Endothelial cell of umbilical vein (primary cell): ENCODE results near the gene ZNF790. TPM values are rescaled to one million over a fixed set of nuclear protein-coding genes. Genes with fewer than 3 reads are reported as not detected.

Source experiments
- BruUV-seq: library from RNA; stranded (reverse); fragments of 400-500 nt; replicated peaks from 2 replicates; lab custom pipeline; 2021; lab: Mats Ljungman, UMichigan
- CTCF ChIA-PET: fragments of 300-600, 350-600 bp; sonication (Branson Sonifier 250); formaldehyde crosslinking; loops from one replicate; lab custom pipeline; 2021; ENCODE audit warnings: antibody characterized with exemption, inconsistent platforms; lab: Charles Lee
- POLR2A ChIA-PET: fragments of 300-600, 350-600 bp; sonication (Branson Sonifier 250); formaldehyde crosslinking; loops from one replicate; lab custom pipeline; 2021; ENCODE audit warnings: antibody characterized with exemption, inconsistent platforms; lab: Charles Lee
- DNase-seq: peaks from one replicate; pipeline ENCODE4 v3.0.0-alpha.2; 2011; ENCODE audit warnings: low read depth, low spot score
- FAIRE-seq: peaks from 2 replicates; lab custom pipeline; 2011; peaks lifted over from hg19 to GRCh38; lab: Jason Lieb, UNC
- H2AFZ ChIP-seq: 2 replicates; pipeline ENCODE4 v1.6.0; 2012; ENCODE audit warnings: low read depth, low read length, control low read depth, inconsistent platforms
- H3K27ac ChIP-seq: 2 replicates; pipeline ENCODE4 v1.5.1; 2011; ENCODE audit warnings: low read depth, mild to moderate bottlenecking, control low read depth, low read length, moderate library complexity; ENCODE audit not compliant: insufficient read depth
- H3K27me3 ChIP-seq, 2 experiments: 2 replicates each; pipeline versions ENCODE4 v1.6.0 to v1.6.1; 2011; ENCODE audit warnings: low read length in 2 of 2, mixed read lengths in 1 of 2; ENCODE audit not compliant: control insufficient read depth in 2 of 2, insufficient read depth in 2 of 2
- H3K36me3 ChIP-seq, 2 experiments: 2 replicates in 1 of 2; 3 replicates in 1 of 2; pipeline ENCODE4 v1.5.1; 2011; ENCODE audit warnings: low read length in 2 of 2, mild to moderate bottlenecking in 1 of 2, moderate library complexity in 1 of 2; ENCODE audit not compliant: control insufficient read depth in 2 of 2, insufficient read depth in 2 of 2; ENCODE audit errors: extremely low read depth in 1 of 2
- H3K4me1 ChIP-seq: 3 replicates; pipeline ENCODE4 v1.5.1; 2011; ENCODE audit warnings: mild to moderate bottlenecking, low read length; ENCODE audit not compliant: control insufficient read depth, insufficient read depth; ENCODE audit errors: extremely low read depth
- H3K4me2 ChIP-seq: 2 replicates; pipeline ENCODE4 v1.6.1; 2011; ENCODE audit warnings: low read length, control low read depth, mixed read lengths; ENCODE audit not compliant: insufficient read depth
- H3K4me3 ChIP-seq, 3 experiments: fragments of 200-600 bp in 1 of 3; sonication (generic), shearing (Covaris generic) in 1 of 3; replicated peaks in 1 of 3; 2 replicates each; pipeline ENCODE4 v1.5.1; 2011 to 2016; ENCODE audit warnings: control low read depth in 3 of 3, low read length in 3 of 3, mild to moderate bottlenecking in 2 of 3, inconsistent platforms in 1 of 3, low read depth in 1 of 3, moderate library complexity in 1 of 3; ENCODE audit not compliant: insufficient read depth in 1 of 3
- H3K79me2 ChIP-seq: 2 replicates; pipeline ENCODE4 v1.6.0; 2012; ENCODE audit warnings: low read length, inconsistent platforms; ENCODE audit not compliant: control insufficient read depth, insufficient read depth
- H3K9ac ChIP-seq: replicated peaks from 2 replicates; pipeline ENCODE3; 2011; ENCODE audit warnings: low read length, control low read depth; ENCODE audit not compliant: insufficient read depth; ENCODE audit errors: extremely low read depth
- H3K9me1 ChIP-seq: replicated peaks from 3 replicates; pipeline ENCODE4 v1.6.0; 2011; ENCODE audit warnings: mild to moderate bottlenecking, low read length; ENCODE audit not compliant: control insufficient read depth, insufficient read depth; ENCODE audit errors: extremely low read depth
- H3K9me3 ChIP-seq: replicated peaks from 2 replicates; pipeline ENCODE4 v1.5.1; 2012; ENCODE audit warnings: low read length, inconsistent platforms; ENCODE audit not compliant: control insufficient read depth, insufficient read depth
- H4K20me1 ChIP-seq: replicated peaks from 2 replicates; pipeline ENCODE3; 2011; ENCODE audit warnings: mild to moderate bottlenecking, low read length; ENCODE audit not compliant: control insufficient read depth, insufficient read depth; ENCODE audit errors: extremely low read depth
- POLR2A ChIP-seq: IDR thresholded peaks from 2 replicates; pipeline ENCODE4 v1.6.1; 2012; ENCODE audit warnings: low read depth, mild to moderate bottlenecking, control low read depth, low read length
- POLR2AphosphoS5 ChIP-seq: IDR thresholded peaks from 2 replicates; pipeline ENCODE4 v1.6.1; 2012; ENCODE audit warnings: low read depth, mild to moderate bottlenecking, control low read depth, low read length, moderate library complexity; ENCODE audit not compliant: insufficient read depth
- dilution Hi-C: fragments of 300-500 bp; cut with MboI; formaldehyde crosslinking; loops from one replicate; pipeline ENCODE4 v1.15.0; 2019; ENCODE audit warnings: low sequenced_read_pairs; ENCODE audit not compliant: extremely low pct_ligation_motif_present
- intact Hi-C: fragments of 100-400 bp; cut with micrococcal nuclease; formaldehyde crosslinking; loops from one replicate; pipeline ENCODE4 v1.10.0; 2022
- polyA plus RNA-seq, 4 experiments: library from polyadenylated mRNA; depleted of rRNA in 3 of 4; stranded (reverse) in 3 of 4; unstranded in 1 of 4; fragments of >200 nt; gene quantifications; 2 replicates each; pipeline versions ENCODE4 v1.2.1 to v1.2.3, GENCODE V29; 2011 to 2012; ENCODE audit warnings: missing spikeins in 1 of 4
- total RNA-seq: library from RNA; stranded (reverse); gene quantifications from 2 replicates; pipeline ENCODE4 v1.2.3, GENCODE V29; 2021
- TF ChIP-seq, protein P1 (sequence below), 2 donors: IDR thresholded peaks; 1 replicate in 1 of 2; 2 replicates in 1 of 2; pipeline ENCODE4 v1.5.1; 2011; ENCODE audit warnings: low read length in 2 of 2, mild to moderate bottlenecking in 2 of 2, moderate library complexity in 2 of 2, control low read depth in 1 of 2, inconsistent platforms in 1 of 2, low read depth in 1 of 2; ENCODE audit not compliant: insufficient read depth in 1 of 2; ENCODE audit errors: extremely low read depth in 1 of 2

The ZNF790 gene
- total and polyA plus RNA-seq, 2 donors (not counting 3 experiments of a cell fraction or from before 2014, with no cell fraction given), result 2.1 to 5.6 TPM

DNA sequence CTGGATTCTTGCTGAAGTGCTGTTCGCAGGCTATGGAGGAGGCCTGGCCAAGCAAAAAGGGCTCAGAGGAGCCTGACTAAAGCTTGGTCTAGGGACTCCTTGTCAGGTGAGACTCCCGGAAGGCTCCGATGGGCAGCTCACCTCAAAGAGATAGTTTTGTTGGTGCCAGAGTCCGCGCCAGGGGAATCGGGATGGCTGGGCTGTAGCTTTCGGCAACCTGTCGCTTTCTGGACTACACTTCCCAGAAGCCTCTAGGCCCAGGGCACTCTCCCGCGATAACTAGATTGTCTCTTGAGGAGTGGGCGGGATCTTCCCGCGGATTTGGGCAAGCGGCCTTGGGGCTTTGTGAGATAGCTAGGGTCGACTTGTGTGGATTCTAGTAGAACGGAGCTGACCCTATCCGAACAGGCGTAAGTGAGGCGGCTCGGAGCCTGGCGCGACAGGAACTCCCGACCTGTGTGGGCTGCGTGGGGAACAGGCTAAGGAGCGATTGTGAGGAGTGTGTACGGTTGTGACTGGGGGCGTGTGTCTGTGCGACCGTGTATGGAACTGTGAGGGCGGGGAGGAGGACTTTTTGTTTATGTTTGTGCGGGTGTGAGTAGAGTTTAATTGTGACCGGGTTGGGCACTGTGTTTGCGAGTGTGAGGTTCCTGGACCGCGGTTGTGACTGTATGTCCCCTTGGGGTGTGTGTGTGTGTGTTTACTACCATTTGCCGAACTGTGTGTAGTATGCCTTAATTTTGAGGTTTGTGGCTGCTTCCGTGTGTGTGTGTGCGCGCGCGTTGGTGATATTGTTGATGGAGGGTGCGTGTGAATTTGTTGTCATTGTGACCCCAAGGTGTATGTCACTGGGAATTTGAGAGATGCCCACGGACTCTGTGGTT, 12.6 kb upstream of the ZNF790 start, which contains the start of gene ZNF345:
TSS of gene ZNF345 (plus strand) at position 318 of the 884 bp plus-strand sequence. CDS start 25,955 bp downstream, outside the sequence.
- Histone ChIP-seq H3K4me2 (peak within 1 kb of the TSS; percentile 66), H3K9me3 (no peaks in the 10 kb centered on the region), H3K9ac (peak within 1 kb of the TSS; percentile 69), H4K20me1 (no peaks in the 10 kb centered on the region), H3K9me1 (no peaks in the 10 kb centered on the region), H3K4me1 (peaks cover 10% of the 10 kb centered on the region), H3K27me3 (no peaks in the 10 kb centered on the region), H2AFZ (peak within 1 kb of the TSS; percentile 98), H3K27ac (peak within 1 kb of the TSS; percentile 83), H3K79me2 (no peaks in the 10 kb centered on the region), H3K4me3 (peak within 1 kb of the TSS; percentile 49 to 75 (median 72)), H3K36me3 (no peaks in the 10 kb centered on the region)
- TF ChIP-seq POLR2AphosphoS5 (peak; percentile 11), POLR2A (peak; percentile 44)
- TF ChIP-seq, protein P1, sequence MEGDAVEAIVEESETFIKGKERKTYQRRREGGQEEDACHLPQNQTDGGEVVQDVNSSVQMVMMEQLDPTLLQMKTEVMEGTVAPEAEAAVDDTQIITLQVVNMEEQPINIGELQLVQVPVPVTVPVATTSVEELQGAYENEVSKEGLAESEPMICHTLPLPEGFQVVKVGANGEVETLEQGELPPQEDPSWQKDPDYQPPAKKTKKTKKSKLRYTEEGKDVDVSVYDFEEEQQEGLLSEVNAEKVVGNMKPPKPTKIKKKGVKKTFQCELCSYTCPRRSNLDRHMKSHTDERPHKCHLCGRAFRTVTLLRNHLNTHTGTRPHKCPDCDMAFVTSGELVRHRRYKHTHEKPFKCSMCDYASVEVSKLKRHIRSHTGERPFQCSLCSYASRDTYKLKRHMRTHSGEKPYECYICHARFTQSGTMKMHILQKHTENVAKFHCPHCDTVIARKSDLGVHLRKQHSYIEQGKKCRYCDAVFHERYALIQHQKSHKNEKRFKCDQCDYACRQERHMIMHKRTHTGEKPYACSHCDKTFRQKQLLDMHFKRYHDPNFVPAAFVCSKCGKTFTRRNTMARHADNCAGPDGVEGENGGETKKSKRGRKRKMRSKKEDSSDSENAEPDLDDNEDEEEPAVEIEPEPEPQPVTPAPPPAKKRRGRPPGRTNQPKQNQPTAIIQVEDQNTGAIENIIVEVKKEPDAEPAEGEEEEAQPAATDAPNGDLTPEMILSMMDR (IDR thresholded peaks at IDR 0.05; ENCODE audit: extremely low read depth in 1 of 2, insufficient read depth in 1 of 2, low read depth in 1 of 2, low read length in 2 of 2), result no peak
- DNase-seq (peak; percentile 95), FAIRE-seq (peak; percentile 94)
- dilution Hi-C loops, result no loop called here
- CTCF ChIA-PET, result interaction anchor here (0.9 to 1.3 kb wide), 5 partner anchors 12 to 79 kb away, joined by 3 to 12 read pairs (median 3); partner anchors contain the start of gene ZNF790
- BruUV-seq, result TSS peak; percentile 19
- POLR2A ChIA-PET, result interaction anchor here (1.1 to 2.7 kb wide), 5 partner anchors 8 to 929 kb away, joined by 3 to 26 read pairs (median 3); partner anchors contain the start of genes ZNF573 and ZNF790
- intact Hi-C loops, result loop anchor here (1.0 to 5.0 kb wide), 6 partner anchors 12 to 322 kb away; partner anchors contain the start of genes ZNF260, ZNF420, ZNF568 and ZNF790
